HG02981 (cell line): ENCODE data around the gene IQCF5.
"Not testable (repeated sequence)": the region's sequence is repeated elsewhere in the genome, so short reads cannot be mapped to it uniquely, and the experiment has no call there.

ENCODE experiments used
- ATAC-seq: cut with Tn5 transposase; IDR thresholded peaks from one replicate; pipeline ENCODE4 v1.9.1; 2021; ENCODE audit warnings: mild to moderate bottlenecking, moderate library complexity; ENCODE audit not compliant: unreplicated experiment

IQCF5 gene

GRCh38 chr3:51875501-51875900, at the start of gene IQCF5:
TSS of gene IQCF5 (minus strand) at chr3:51875601. CDS start at chr3:51875531, 70 bp downstream.
- ATAC-seq: no peak

- no peak for ATAC-seq
Measured at GRCh38 chr3:51921081-51921578, 45.7 kb upstream of the IQCF5 start.

- no peak for ATAC-seq
Measured at GRCh38 chr3:51916418-51916817, 41.0 kb upstream of the IQCF5 start.

GRCh38 chr3:51908026-51908425, 32.6 kb upstream of the IQCF5 start:
- ATAC-seq: no peak

GRCh38 chr3:51904034-51904823, 28.8 kb upstream of the IQCF5 start:
- no peak for ATAC-seq

- ATAC-seq: not testable (repeated sequence)
Measured at GRCh38 chr3:51902361-51902760, 27.0 kb upstream of the IQCF5 start.

GRCh38 chr3:51900043-51900442, 24.6 kb upstream of the IQCF5 start:
- ATAC-seq: not testable (repeated sequence)

- no peak for ATAC-seq
Measured at GRCh38 chr3:51897391-51897790, 22.0 kb upstream of the IQCF5 start.

- no peak for ATAC-seq
Measured at GRCh38 chr3:51896607-51897305, 21.4 kb upstream of the IQCF5 start.

GRCh38 chr3:51894939-51895338, 19.5 kb upstream of the IQCF5 start:
- no peak for ATAC-seq

GRCh38 chr3:51894391-51894790, 19.0 kb upstream of the IQCF5 start:
- ATAC-seq: no peak

GRCh38 chr3:51891242-51892039, 16.0 kb upstream of the IQCF5 start:
- no peak for ATAC-seq

GRCh38 chr3:51888463-51889105, 13.2 kb upstream of the IQCF5 start:
- no peak for ATAC-seq

GRCh38 chr3:51887620-51888019, 12.2 kb upstream of the IQCF5 start:
- ATAC-seq: no peak

GRCh38 chr3:51886447-51886846, 11.0 kb upstream of the IQCF5 start:
- no peak for ATAC-seq

- no peak for ATAC-seq
Measured at GRCh38 chr3:51879937-51880336, 4.5 kb upstream of the IQCF5 start.

- no peak for ATAC-seq
Measured at GRCh38 chr3:51876186-51876585, 785 bp upstream of the IQCF5 start.

GRCh38 chr3:51874889-51875288, 512 bp downstream of the IQCF5 start:
- ATAC-seq: no peak

- no peak for ATAC-seq
Measured at GRCh38 chr3:51874411-51874810, 990 bp downstream of the IQCF5 start.

- no peak for ATAC-seq
Measured at GRCh38 chr3:51873876-51874275, 1.5 kb downstream of the IQCF5 start.

GRCh38 chr3:51873253-51873766, 2.1 kb downstream of the IQCF5 start:
- no peak for ATAC-seq
